Measurements from ENCODE around the gene TBX6. TPM values are rescaled to one million over a fixed set of nuclear protein-coding genes. Genes with fewer than 3 reads are reported as not detected.
"Not testable (repeated sequence)": the region's sequence is repeated elsewhere in the genome, so short reads cannot be mapped to it uniquely, and the experiment has no call there.

TBX6 gene
- total RNA-seq, 1 experiment from 2014 or later: 3.6 TPM

- Mint-ChIP-seq H3K27me3 (ENCODE audit: unreplicated experiment) (no peaks in the 10 kb centered on the region), H3K36me3 (ENCODE audit: insufficient read depth, unreplicated experiment) (peaks cover 50% of the 10 kb centered on the region), H3K4me1 (ENCODE audit: low read depth, unreplicated experiment) (peaks cover 52% of the 10 kb centered on the region), H3K4me3 (ENCODE audit: low read depth, unreplicated experiment) (no peak overlapping the region), H3K27ac (ENCODE audit: unreplicated experiment) (no peak overlapping the region), H3K9me3 (ENCODE audit: low read depth, unreplicated experiment) (no peaks in the 10 kb centered on the region)
- no peak for DNase-seq
- intact Hi-C loops (cut with micrococcal nuclease; ENCODE audit: unreplicated experiment): no loop called here
- TSS peak; percentile 27 for BruUV-seq (replicated peaks)
- TF ChIP-seq CTCF (IDR thresholded peaks at IDR 0.05; ENCODE audit: unreplicated experiment): no peak
- CTCF ChIA-PET: no interaction called here
Measured at GRCh38 chr16:30119428-30119827, 27.7 kb upstream of the TBX6 start.

- peaks cover 55% of the 10 kb centered on the region for H3K36me3 Mint-ChIP-seq (ENCODE audit: insufficient read depth, unreplicated experiment)
- no peaks in the 10 kb centered on the region for H3K27me3 Mint-ChIP-seq (ENCODE audit: unreplicated experiment)
- H3K9me3 Mint-ChIP-seq (ENCODE audit: low read depth, unreplicated experiment): no peaks in the 10 kb centered on the region
- no peak for DNase-seq
- TF ChIP-seq CTCF (IDR thresholded peaks at IDR 0.05; ENCODE audit: unreplicated experiment): no peak
- H3K4me3 Mint-ChIP-seq (ENCODE audit: low read depth, unreplicated experiment): no peak overlapping the region
- intact Hi-C loops (cut with micrococcal nuclease; ENCODE audit: unreplicated experiment): no loop called here
- CTCF ChIA-PET: no interaction called here
- peaks cover 60% of the 10 kb centered on the region for H3K4me1 Mint-ChIP-seq (ENCODE audit: low read depth, unreplicated experiment)
- no peak overlapping the region for H3K27ac Mint-ChIP-seq (ENCODE audit: unreplicated experiment)
- no TSS peak for BruUV-seq (replicated peaks)
Measured at GRCh38 chr16:30117768-30118167, 26.0 kb upstream of the TBX6 start.

DNA sequence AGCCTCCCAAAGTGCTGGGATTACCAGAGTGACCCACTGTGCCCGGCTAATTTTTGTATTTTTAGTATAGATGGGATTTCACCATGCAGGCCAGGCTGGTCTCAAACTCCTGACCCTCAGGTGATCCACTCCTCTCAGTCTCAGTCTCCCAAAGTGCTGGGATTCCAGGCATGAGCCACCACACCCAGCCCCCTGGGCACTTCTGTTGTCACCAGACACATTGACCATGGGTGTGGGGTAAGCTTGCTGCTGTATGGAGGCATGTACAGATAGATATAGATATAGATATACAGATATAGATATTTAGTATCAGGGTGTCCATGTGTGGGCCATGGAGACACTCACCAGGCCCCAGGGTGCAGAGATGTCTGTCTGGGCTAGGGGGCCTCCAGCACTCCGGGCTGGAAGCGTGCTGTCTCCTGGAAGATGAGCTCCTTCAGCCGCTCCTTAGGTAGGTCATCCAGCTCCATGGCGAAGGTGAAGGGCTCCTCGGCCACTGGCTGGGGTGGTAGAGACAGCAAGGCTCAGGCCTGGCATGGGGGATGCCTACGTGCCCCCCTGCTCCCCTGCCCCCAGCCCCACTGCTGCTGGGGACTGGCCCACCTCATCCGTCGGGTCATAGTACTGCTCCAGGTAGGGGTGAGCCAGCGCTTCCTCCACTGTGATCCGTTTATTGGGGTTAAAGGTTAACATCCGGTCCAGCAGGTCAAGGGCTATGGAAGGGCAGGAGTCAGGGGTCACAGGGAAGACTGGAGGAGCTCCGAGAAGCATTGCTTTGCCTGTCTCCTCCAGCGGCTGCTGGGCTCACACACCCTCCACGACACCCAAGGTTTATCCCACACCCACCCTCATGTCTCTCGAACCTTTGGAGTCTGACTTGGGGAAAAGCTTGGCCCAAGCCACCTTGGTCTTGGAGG is 24.8 kb upstream of the TBX6 start:
- intact Hi-C loops (cut with micrococcal nuclease; ENCODE audit: unreplicated experiment): no loop called here

DNA sequence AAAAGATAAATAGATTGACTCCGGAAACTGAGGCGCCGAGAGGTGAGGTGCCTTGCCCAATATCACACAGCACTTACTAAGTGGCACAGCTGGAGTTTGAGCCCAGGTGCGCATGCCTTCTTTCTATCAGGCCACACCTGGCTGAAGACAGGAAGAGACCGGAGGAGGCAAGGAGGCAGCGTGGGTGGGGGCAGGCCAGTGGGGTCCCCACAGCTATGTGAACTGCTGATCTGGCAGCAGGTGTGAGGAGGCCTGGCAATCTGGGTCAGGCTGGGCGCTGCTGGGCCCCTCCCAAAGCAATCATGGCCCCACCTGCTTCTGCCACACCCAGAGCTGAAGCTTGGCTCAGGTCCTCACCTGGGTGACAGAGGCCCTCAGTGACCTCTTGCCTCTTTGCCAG is 23.5 kb upstream of the TBX6 start:
- H3K27me3 Mint-ChIP-seq (ENCODE audit: unreplicated experiment): no peaks in the 10 kb centered on the region
- no peak for TF ChIP-seq CTCF (IDR thresholded peaks at IDR 0.05; ENCODE audit: unreplicated experiment)
- H3K4me3 Mint-ChIP-seq (ENCODE audit: low read depth, unreplicated experiment): no peak overlapping the region
- H3K27ac Mint-ChIP-seq (ENCODE audit: unreplicated experiment): no peak overlapping the region
- no TSS peak for BruUV-seq (replicated peaks)
- intact Hi-C loops (cut with micrococcal nuclease; ENCODE audit: unreplicated experiment): no loop called here
- DNase-seq: peak; percentile 42
- CTCF ChIA-PET: interaction anchor here (1.0 kb wide), 1 partner anchor 23 kb away, joined by 6 read pairs; no protein-coding TSS in a partner anchor
- H3K36me3 Mint-ChIP-seq (ENCODE audit: insufficient read depth, unreplicated experiment): peaks cover 37% of the 10 kb centered on the region
- H3K9me3 Mint-ChIP-seq (ENCODE audit: low read depth, unreplicated experiment): no peaks in the 10 kb centered on the region
- peaks cover 44% of the 10 kb centered on the region for H3K4me1 Mint-ChIP-seq (ENCODE audit: low read depth, unreplicated experiment)

More for the DNA sequence above, 24.8 kb upstream of the TBX6 start:
- no peak for TF ChIP-seq CTCF (IDR thresholded peaks at IDR 0.05; ENCODE audit: unreplicated experiment)
- peaks cover 55% of the 10 kb centered on the region for H3K4me1 Mint-ChIP-seq (ENCODE audit: low read depth, unreplicated experiment)
- peaks cover 43% of the 10 kb centered on the region for H3K36me3 Mint-ChIP-seq (ENCODE audit: insufficient read depth, unreplicated experiment)
- H3K9me3 Mint-ChIP-seq (ENCODE audit: low read depth, unreplicated experiment): no peaks in the 10 kb centered on the region
- CTCF ChIA-PET: interaction anchor here (1.0 kb wide), 1 partner anchor 24 kb away, joined by 6 read pairs; no protein-coding TSS in a partner anchor
- no peaks in the 10 kb centered on the region for H3K27me3 Mint-ChIP-seq (ENCODE audit: unreplicated experiment)
- DNase-seq: no peak
- H3K4me3 Mint-ChIP-seq (ENCODE audit: low read depth, unreplicated experiment): no peak overlapping the region
- BruUV-seq (replicated peaks): no TSS peak
- H3K27ac Mint-ChIP-seq (ENCODE audit: unreplicated experiment): no peak overlapping the region

- BruUV-seq (replicated peaks); intact Hi-C loops (cut with micrococcal nuclease; ENCODE audit: unreplicated experiment); DNase-seq; H3K4me3 Mint-ChIP-seq (ENCODE audit: low read depth, unreplicated experiment); CTCF ChIA-PET; H3K9me3 Mint-ChIP-seq (ENCODE audit: low read depth, unreplicated experiment); H3K27me3 Mint-ChIP-seq (ENCODE audit: unreplicated experiment); H3K27ac Mint-ChIP-seq (ENCODE audit: unreplicated experiment): not testable (repeated sequence)
- H3K36me3 Mint-ChIP-seq (ENCODE audit: insufficient read depth, unreplicated experiment): peaks cover 33% of the 10 kb centered on the region
- H3K4me1 Mint-ChIP-seq (ENCODE audit: low read depth, unreplicated experiment): peaks cover 40% of the 10 kb centered on the region
Measured at GRCh38 chr16:30114833-30115232, 23.1 kb upstream of the TBX6 start.
